Lung (tissue), 12 donors: ENCODE data around the gene CORO2A. TPM values are rescaled to one million over a fixed set of nuclear protein-coding genes. Genes with fewer than 3 reads are reported as not detected.

Experiments used
- ATAC-seq: fragments of 200-7000 bp; cut with Tn5 transposase; one replicate; pipeline ENCODE4 v1.9.1; 2020; ENCODE audit warnings: moderate number of reproducible peaks; ENCODE audit not compliant: insufficient read depth, low FRiP score
- DNase-seq, 3 donors: peaks; one replicate each; pipeline ENCODE4 v3.0.0-alpha.2; 2013 to 2017
- H3K27ac ChIP-seq, 2 donors: one replicate each; pipeline ENCODE4 v1.5.1; 2013; ENCODE audit warnings: mild to moderate bottlenecking in 2 of 2, moderate library complexity in 2 of 2, control low read depth in 1 of 2, inconsistent platforms in 1 of 2, low read depth in 1 of 2, low read length in 1 of 2
- H3K27me3 ChIP-seq, 3 donors: one replicate each; pipeline ENCODE4 v1.5.1; 2013; ENCODE audit warnings: low read length in 2 of 3; ENCODE audit not compliant: control insufficient read depth in 3 of 3, insufficient read depth in 3 of 3
- H3K36me3 ChIP-seq, 4 donors: one replicate each; pipeline ENCODE4 v1.5.1; 2013; ENCODE audit warnings: low read length in 4 of 4, mild to moderate bottlenecking in 1 of 4, moderate library complexity in 1 of 4; ENCODE audit not compliant: control insufficient read depth in 4 of 4, insufficient read depth in 4 of 4
- H3K4me1 ChIP-seq, 5 donors: one replicate each; pipeline ENCODE4 v1.5.1; 2013; ENCODE audit warnings: low read length in 5 of 5, mild to moderate bottlenecking in 2 of 5, moderate library complexity in 1 of 5; ENCODE audit not compliant: control insufficient read depth in 5 of 5, insufficient read depth in 5 of 5
- H3K4me3 ChIP-seq: one replicate; pipeline ENCODE4 v1.5.1; 2013; ENCODE audit warnings: mild to moderate bottlenecking, control low read depth, moderate library complexity
- H3K9ac ChIP-seq, 2 donors: one replicate each; pipeline ENCODE4 v1.5.1; 2013; ENCODE audit warnings: low read length in 2 of 2, control low read depth in 1 of 2; ENCODE audit not compliant: insufficient read depth in 1 of 2
- H3K9me3 ChIP-seq, 4 donors: one replicate each; pipeline ENCODE4 v1.5.1; 2013; ENCODE audit warnings: low read length in 3 of 4, mild to moderate bottlenecking in 1 of 4, moderate library complexity in 1 of 4; ENCODE audit not compliant: control insufficient read depth in 4 of 4, insufficient read depth in 3 of 4
- WGBS, 2 donors: extraction: QIAGEN DNeasy Blood & Tissue Kit; methylation state at CpG; one replicate each; pipeline ENCODE4 v1.1.7; 2013; 5-methylcytosine and 5-hydroxymethylcytosine counted together
- polyA plus RNA-seq, 2 donors: library from polyadenylated mRNA; stranded (reverse); fragments of 200-250 nt; gene quantifications; one replicate each; pipeline ENCODE4 v1.2.1, GENCODE V29; 2013
- total RNA-seq, 2 donors: library from RNA; depleted of rRNA in 1 of 2; stranded (reverse); fragments of >200 nt in 1 of 2; gene quantifications; one replicate each; pipeline ENCODE4 v1.2.1, GENCODE V29; 2014 to 2021
- TF ChIP-seq, protein P1 (sequence below): IDR thresholded peaks from 2 replicates; pipeline ENCODE4 v1.5.1; 2012; ENCODE audit warnings: mild to moderate bottlenecking; ENCODE audit errors: control extremely low read depth, extremely low read depth
- donor health status: control.
- donor health status: control.
- donor health status: Bipolar disorder and iron deficiency.
- donor health status: healthy.
- donor health status: DM: yes; HTN: yes; CAD: no.

The CORO2A gene
- total and polyA plus RNA-seq, 4 donors = 6.8 to 22.3 (median 14.7) TPM

DNA sequence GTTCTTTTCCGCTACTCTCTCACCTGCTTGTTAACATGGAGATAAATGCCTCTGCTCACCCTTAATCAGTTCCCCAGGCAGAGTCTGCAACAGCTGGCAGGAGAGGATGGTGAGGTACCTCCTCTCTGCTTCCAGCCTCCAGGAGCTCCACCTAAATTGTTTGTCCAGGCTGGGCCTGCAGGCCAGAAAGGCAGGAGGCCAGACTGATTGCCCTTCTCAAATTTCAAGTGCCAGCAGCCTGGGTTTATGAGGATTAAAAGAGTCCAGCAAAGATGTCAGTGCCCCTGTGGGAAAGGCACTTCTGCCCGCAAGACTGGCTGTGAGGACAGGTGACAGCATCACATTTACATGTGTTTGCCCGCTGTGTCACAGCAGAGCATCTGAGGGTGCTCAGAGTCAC is 19.8 kb downstream of the CORO2A start:
- Histone ChIP-seq H3K4me3 (no peak overlapping the region), H3K27ac (no peak overlapping the region), H3K36me3 (no peaks in the 10 kb centered on the region), H3K4me1 (peaks cover 0 to 5% (median 0%) of the 10 kb centered on the region in 5 donors), H3K9ac (no peak overlapping the region), H3K9me3 (no peaks in the 10 kb centered on the region), H3K27me3 (no peaks in the 10 kb centered on the region)
- WGBS, 2 donors = 84% methylated on average over 3 of the region's 3 CpGs
- ATAC-seq (no peak), DNase-seq (peak in 1 of 3 donors; percentile 28)
- TF ChIP-seq, protein P1, sequence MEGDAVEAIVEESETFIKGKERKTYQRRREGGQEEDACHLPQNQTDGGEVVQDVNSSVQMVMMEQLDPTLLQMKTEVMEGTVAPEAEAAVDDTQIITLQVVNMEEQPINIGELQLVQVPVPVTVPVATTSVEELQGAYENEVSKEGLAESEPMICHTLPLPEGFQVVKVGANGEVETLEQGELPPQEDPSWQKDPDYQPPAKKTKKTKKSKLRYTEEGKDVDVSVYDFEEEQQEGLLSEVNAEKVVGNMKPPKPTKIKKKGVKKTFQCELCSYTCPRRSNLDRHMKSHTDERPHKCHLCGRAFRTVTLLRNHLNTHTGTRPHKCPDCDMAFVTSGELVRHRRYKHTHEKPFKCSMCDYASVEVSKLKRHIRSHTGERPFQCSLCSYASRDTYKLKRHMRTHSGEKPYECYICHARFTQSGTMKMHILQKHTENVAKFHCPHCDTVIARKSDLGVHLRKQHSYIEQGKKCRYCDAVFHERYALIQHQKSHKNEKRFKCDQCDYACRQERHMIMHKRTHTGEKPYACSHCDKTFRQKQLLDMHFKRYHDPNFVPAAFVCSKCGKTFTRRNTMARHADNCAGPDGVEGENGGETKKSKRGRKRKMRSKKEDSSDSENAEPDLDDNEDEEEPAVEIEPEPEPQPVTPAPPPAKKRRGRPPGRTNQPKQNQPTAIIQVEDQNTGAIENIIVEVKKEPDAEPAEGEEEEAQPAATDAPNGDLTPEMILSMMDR = no peak

DNA sequence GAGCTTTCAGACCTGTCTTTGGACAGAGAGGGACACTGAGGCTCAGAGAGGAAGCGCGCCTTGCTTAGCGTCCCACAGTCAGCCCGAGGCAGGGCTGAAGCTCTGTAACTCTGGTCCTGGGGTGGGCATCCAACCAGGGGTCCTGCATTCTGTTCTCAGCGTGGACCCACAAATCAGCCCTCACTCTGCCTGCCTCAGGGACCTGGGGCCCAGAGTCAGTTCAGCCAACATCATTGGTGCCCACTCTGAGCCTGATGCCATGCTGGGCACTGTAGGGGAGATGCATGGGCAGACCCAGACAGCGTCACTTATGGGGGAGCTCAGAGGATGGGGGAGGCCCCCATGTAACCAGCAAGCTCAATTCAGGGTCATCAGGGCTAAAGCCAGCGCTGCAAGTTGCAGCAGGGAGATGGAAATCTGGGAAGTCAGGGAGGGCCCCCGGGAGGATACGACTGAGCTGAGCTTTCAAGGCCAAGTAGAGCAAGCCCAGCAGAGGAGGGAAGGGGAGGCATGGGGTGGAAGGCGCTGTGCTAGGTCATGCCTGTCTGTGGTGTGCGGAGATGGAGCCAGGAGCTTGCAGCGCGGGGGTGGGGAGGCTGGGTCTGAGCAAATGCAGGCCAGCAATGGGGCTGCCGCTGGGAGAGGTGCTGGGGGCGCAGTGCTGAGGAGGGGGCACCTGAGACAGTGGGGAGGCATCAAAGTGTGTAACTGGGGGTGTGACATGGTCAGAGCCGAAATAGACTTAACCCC is 21.1 kb downstream of the CORO2A start:
- Histone ChIP-seq H3K27me3 (no peaks in the 10 kb centered on the region), H3K4me3 (no peak overlapping the region), H3K9me3 (no peaks in the 10 kb centered on the region), H3K9ac (no peak overlapping the region), H3K36me3 (no peaks in the 10 kb centered on the region), H3K4me1 (peaks cover 0 to 5% (median 0%) of the 10 kb centered on the region in 5 donors), H3K27ac (no peak overlapping the region)
- TF ChIP-seq, protein P1 = no peak
- DNase-seq = no peak
- no peak for ATAC-seq
- 79 to 88% methylated on average over 16 of the region's 16 CpGs for WGBS, 2 donors

DNA sequence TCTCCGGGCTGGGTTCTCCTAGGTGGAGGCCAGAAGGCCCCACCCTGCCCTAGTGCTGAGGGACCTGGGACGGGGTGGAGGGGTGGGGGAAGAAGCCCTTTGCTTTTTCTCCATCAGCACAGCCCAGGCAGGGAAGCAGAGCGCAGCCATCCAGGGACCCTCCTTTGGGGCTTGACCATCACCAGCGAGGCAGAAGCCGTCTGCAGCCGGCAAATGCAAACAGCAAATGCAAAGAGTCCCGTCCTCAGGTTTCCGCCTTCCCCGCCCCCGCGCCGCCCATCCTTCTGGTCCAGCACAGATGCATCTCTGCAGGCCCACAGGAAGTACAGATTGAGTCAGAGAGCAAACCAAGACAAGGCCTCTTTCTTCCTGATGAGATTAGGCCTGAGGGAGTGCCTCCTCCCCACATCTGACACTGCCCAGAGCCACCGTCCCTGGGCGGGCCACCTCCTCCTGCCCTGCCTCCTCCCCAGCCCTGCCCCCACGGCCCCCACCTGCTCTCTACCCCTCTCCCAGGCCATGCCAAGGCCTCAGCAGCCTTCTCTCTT is 23.4 kb downstream of the CORO2A start:
- Histone ChIP-seq H3K4me3 (no peak overlapping the region), H3K9me3 (no peaks in the 10 kb centered on the region), H3K9ac (no peak overlapping the region), H3K36me3 (no peaks in the 10 kb centered on the region), H3K27me3 (no peaks in the 10 kb centered on the region), H3K27ac (no peak overlapping the region), H3K4me1 (peaks cover 0 to 5% (median 0%) of the 10 kb centered on the region in 5 donors)
- DNase-seq = no peak
- ATAC-seq = no peak
- WGBS, 2 donors = 64 to 70% methylated on average over 15 of the region's 15 CpGs
- TF ChIP-seq, protein P1 = no peak
